KBM-7 (cell line): ENCODE results near the gene IL1F10.

Experiments
- DNase-seq: peaks from one replicate; pipeline ENCODE4 v3.0.0-alpha.2; 2015
- in situ Hi-C: fragments of 300-500 bp; cut with MboI; formaldehyde crosslinking; loops from 2 replicates; pipeline ENCODE4 v1.14.3; 2020; ENCODE audit warnings: low sequenced_read_pairs, low pct_unique_long_range_greater_than_20kb, mixed read lengths

The IL1F10 gene

DNA sequence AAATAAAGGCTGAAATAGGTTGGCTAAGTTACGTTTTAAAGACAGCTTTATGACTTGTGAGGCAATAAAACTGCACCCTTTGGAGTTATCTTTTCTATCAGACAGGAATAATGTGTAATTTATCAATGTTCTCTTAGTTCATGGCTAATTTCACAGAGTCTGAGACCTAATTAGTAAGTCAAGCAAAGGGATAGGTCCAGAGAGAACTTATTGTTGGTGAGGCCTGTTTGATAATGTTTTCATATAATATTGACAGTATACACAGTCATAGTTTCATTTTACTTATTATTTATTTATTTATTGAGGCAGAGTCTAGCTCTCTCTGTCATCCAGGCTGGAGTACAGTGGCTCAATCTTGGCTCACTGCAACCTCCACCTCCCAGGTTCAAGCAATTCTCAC is 10.7 kb upstream of the IL1F10 start:
- in situ Hi-C loops: no loop called here
- no peak for DNase-seq

DNA sequence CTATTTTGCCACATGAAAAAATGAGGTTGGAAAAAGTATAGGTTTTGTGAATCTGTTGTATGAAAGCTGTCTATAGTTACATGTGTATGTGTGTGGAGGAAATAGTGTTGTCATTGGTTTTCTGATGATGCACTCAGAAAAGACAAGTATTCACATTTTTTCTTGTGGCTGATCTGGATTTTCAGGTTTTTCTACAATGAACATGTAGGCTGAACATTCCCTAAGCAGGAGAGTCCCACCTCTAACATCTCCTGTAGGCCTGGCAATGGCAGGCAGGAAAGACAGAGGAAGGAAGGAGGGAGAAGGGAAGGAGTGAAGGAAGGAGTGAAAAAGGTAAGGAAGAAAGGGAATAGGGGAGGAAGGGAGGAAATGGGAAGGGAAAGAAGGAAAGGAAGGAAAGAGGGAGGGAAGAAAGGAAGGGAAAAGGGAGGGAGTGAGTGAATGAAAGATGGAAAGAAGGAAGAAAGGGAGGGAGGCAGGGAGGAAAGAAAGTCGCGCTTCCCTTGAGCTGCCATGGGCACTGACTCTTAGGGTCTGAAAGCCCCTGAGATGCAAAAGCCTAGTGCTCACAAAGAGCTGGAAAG is 9.3 kb upstream of the IL1F10 start:
- DNase-seq: no peak
- in situ Hi-C loops: no loop called here

DNA sequence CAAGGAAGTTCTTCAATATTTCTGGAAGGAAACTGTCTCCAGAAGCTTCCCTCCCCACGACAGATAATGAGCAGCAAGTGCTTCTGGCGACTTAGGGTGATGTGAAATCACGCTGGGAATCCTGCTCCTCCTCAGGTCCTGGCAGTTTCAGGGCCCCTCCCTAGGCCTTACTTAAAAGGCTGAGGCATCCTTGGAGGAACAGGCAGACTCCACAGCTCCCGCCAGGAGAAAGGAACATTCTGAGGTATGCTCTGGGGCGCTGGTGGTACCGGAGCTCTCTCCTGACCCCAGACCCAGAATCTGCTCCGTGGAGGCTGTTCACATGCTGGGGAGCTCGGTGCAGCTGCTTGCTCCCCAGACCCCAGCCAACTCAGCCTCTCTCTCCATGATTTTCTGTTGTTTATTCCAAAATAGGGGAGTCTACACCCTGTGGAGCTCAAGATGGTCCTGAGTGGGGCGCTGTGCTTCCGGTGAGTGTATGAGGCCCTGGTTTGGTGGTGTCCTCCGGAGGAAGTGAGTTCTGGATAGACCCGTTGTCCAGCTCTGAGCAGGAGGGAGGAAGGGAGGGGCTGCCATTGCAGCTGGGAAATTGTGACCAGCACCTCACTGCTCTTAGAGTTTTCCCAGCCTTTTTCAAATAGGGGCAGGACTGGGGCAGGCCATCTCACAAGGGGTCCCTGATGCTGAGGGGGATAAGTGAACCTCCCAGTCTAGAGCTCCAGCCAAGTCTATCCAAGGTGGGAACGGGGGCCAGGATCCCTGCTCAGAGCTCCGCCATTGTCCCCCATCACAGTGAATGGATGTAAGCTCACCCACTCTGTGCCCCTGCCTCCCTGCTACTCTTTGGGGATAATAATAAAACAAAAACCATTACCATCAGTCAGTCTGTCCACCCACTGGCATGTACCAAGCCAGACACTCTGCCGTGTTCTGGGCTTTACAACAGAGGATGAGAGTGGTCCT is 8.5 kb upstream of the IL1F10 start, which contains the start of gene IL36RN:
TSS of gene IL36RN (plus strand) at position 201 of the 963 bp plus-strand sequence. CDS start at position 442, 241 bp downstream.
- in situ Hi-C loops: no loop called here
- DNase-seq: no peak

DNA sequence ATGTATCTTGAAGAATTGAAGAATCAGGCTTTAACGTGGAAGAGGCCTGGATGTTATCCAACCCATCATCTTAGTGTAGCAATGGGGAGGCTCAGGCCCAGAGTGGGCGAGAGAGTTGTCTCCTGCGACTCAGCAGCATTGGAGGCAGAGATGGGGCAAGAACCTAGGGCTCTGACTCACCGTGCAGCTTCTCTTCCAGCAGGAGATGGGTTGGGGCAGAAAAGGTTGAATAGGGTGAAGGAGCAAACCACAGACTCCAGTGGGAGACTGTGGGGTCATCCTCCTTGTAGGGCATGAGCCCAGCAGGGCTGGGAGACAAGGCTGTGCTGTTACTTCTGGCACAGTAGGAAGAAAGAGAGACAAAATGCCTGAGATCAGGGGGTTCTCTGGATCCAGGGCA is 7.4 kb upstream of the IL1F10 start:
- in situ Hi-C loops: no loop called here

DNA sequence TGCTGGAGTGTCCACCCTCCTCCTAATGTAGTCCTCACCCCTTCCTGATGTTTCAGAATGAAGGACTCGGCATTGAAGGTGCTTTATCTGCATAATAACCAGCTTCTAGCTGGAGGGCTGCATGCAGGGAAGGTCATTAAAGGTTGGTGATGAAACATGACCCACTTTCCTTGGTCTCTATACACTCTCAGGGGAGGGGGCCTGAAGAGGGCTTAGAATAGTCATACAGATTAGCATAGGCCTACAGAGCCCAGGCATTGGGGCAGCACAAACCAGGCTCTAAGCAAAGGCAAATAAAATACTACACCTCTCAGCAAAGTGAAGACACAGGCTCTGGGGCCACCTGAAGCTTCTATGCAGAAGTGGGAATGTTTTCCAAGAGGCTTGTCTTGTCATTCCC is 7.0 kb upstream of the IL1F10 start:
- DNase-seq: no peak
- in situ Hi-C loops: no loop called here

More for the DNA sequence above, 7.4 kb upstream of the IL1F10 start:
- no peak for DNase-seq

DNA sequence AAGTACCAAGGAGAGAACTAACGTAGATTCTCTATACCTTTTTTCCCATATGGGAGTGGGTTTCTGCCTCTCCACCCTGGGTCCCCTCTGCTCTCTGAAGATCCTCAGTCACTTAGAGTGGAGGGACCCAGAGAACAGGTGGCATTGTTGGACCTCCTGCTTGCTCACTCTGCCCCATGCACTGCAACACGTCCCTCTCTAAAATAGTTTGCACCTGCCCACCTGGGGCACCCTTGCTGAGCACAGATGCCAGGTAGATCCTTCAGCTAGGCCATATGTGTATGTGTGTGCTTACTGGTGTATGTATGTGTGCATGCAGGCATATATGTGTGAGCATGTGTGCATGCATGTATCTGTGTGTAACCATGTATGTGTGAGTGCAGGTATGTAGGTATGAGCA is 6.5 kb upstream of the IL1F10 start:
- in situ Hi-C loops: no loop called here
- no peak for DNase-seq

DNA sequence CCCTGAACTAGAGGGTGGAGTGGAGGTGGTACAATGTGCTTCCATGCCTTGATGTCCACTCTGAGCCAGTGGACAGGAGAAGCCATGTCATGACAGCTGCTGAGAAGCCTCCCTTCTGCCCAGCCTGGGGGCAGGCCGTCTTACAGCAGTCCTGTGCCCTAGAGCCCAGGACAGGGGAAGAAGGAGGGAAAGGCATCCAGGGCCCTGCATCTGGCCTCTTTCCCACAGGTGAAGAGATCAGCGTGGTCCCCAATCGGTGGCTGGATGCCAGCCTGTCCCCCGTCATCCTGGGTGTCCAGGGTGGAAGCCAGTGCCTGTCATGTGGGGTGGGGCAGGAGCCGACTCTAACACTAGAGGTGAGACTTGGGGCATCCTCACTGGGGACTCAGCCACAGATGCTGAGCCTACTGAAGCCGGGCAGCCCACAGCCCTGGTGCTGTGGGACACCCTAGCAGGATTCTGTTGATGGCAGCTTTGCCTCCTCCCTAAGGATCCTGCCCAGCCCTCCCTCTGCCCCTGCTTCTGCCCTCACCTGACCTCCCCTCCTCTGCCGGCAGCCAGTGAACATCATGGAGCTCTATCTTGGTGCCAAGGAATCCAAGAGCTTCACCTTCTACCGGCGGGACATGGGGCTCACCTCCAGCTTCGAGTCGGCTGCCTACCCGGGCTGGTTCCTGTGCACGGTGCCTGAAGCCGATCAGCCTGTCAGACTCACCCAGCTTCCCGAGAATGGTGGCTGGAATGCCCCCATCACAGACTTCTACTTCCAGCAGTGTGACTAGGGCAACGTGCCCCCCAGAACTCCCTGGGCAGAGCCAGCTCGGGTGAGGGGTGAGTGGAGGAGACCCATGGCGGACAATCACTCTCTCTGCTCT is 5.6 kb upstream of the IL1F10 start:
- DNase-seq: no peak
- in situ Hi-C loops: no loop called here

DNA sequence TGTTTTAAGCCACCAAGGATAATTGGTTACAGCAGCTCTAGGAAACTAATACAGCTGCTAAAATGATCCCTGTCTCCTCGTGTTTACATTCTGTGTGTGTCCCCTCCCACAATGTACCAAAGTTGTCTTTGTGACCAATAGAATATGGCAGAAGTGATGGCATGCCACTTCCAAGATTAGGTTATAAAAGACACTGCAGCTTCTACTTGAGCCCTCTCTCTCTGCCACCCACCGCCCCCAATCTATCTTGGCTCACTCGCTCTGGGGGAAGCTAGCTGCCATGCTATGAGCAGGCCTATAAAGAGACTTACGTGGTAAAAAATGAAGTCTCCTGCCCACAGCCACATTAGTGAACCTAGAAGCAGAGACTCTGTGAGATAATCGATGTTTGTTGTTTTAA is 3.5 kb upstream of the IL1F10 start:
- in situ Hi-C loops: no loop called here
- no peak for DNase-seq

DNA sequence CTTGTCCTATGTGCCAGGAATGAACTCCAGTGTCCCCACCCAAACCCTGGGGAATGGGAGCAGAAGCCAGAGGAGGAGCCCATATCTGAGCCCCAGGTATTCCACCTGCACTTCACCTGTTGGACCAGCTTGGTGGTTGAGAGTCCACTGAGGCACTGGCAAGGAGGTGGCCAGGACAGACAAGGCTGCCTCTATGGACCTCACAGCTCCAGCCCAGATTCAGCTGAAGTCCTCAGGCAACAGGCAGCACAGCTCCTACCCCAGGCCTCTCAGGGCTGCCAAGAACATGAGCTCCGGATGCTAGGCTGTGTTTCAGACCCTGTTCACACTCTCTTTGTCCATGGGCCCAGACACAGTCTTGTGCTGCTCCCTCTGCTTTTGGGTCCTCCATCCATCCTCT is 2.9 kb upstream of the IL1F10 start:
- in situ Hi-C loops: no loop called here
- no peak for DNase-seq

DNA sequence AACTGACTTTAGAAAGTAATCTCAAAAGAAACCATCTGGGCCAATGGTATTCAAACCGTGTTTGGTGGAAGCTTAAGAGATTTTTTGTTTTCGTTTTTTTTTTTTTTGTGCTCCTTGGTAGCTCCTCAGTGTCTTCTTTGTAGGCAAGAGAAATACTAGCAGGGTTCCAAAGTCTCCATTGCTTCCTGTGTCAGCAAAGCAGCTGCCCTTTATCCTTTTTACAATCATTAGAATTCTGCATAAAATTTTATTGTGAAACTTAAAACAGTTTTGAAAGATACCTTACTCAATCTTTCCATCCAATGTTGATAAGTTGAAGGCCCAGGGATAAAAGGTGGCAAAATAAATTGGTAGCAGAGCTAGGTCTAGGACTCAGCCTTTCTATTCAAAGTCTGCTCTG is 479 bp downstream of the IL1F10 start:
- in situ Hi-C loops: no loop called here

DNA sequence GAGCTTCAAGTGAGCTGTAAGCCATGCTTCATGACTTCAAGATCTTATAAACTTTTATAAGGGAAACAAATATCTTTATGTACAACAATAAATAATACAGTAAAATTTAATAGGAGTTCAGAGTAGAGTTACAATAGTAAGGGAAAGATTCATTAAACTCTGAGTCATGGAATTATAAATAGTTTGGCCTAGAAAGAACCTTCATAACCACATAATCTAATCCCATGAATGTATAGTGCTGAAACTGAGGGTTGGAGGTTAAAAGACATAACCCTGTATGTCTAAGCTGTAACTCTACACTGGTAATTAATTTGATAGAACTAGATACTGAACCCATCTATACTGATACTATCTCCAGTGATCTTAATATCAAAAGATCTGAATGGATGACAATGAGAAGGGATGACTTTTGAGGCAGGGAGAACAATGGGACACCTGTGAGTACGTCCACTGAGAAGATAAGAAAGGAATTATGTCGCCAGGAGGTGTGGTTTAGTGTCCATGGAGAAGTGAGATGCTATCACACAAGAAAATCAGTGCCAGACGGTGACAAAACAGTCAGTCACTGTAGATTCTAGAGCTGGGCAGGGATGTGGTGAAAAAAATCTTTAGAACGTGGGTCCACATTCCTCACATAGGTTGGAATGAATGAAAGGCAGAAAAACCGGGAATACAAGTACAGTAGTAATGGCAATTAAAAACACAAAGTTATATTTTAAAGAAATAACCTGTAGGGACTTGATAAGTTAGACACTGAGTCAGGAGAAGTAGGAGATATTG is 1.1 kb downstream of the IL1F10 start:
- in situ Hi-C loops: no loop called here
- DNase-seq: no peak

More for the DNA sequence above, 479 bp downstream of the IL1F10 start:
- DNase-seq: no peak

DNA sequence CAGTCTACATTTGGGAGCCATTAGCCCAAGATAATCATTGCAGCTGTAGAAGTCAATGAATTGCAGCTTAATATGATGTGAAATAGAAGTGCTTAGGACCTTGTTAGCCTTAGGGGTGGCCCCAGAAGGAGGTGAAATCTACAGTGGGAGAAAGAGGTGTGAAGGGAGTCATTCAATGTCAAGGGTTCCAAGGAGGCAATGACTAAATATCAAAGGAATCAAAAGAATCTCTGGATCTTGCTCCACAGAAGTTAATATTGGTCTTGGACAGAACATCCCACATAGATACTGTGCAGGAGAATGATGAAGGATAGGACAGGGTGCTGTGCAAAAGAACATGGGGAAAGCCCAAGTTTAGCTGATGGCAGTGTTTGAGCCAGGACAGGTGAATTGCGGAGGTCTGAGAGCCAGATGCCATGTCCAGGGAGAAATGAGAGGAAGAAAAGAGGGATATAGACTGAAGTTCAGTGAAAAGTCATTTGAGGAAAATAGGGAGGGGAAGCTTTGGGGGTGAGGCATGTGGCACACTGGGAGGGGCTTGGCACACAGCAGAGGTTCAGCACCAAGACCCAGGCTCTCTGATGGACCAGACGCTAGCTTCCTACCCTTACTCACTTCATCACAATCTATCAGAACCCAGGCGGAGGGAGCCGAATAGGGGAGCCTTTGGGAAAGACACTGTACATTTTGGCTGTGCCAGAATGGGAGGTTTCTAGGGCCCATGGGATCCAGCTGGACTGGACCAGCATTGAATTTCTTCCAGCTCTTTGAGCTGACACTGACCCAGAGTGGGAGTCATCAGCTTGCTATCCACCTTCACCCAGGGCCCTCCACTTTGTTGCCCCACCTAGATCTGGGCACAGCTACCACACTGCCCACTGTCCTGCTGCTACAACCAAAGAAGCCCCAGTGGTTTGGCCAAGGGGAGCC is 2.2 kb downstream of the IL1F10 start:
- no peak for DNase-seq
- in situ Hi-C loops: no loop called here

DNA sequence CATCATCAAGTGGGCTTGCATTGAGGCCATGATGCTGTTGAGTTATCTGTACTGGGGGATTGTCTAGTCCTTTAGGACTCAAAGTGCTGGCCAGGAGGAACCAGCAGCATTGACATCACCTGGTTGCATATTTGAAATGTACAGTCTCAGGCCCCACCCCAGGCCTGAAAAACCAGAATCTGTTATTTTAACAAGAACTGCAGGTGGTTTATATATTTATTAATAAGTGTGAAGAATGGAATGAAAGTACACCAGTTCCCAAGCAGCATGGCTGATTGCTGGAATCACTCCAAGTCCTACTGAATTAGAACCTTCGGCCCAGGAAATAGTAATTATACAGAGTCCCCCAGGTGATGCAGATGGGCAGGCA is 2.8 kb downstream of the IL1F10 start:
- DNase-seq: no peak
- in situ Hi-C loops: no loop called here

DNA sequence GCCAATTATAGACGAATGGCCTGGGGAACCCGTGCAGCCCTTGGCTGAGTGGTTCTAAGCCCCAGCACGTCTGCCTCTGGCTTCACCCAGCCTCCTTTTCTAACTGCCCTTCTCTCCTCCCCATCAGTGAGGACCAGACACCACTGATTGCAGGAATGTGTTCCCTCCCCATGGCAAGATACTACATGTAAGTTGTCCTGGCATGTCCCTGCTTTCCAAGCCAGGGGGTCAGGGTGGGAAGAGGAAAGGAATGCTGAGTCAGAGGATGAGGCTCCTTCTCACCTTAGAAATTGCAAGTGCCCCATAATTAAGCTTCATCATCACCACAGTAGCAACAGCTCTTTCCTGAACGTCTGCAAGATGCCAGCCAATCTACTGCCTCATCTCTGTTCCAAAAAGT is 4.8 kb downstream of the IL1F10 start:
- in situ Hi-C loops: no loop called here
- no peak for DNase-seq

DNA sequence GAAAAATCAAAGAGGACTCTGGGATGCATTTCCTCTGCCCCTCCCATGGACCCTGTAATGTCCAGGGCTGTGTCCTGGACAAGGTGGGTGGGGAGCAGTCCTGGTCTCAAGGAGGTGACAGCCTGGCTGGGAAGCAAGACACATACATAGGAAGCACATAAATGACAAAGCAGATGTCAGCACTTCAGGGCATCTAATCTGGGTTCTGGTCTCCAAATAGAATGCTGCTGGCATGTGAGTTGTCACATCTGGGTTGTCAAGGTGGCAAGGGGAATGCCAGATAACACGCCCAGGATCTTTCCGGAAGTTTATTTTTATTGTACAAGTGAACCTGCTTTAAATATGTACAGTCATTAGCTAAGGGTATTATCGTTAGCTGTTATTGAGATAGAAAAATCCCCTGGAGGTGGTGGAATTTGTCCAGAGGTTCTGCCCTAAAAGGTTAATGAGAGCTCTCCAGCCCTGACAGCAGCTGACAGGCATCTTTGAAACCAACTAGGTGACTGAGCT is 5.6 kb downstream of the IL1F10 start:
- no peak for DNase-seq
- in situ Hi-C loops: no loop called here

DNA sequence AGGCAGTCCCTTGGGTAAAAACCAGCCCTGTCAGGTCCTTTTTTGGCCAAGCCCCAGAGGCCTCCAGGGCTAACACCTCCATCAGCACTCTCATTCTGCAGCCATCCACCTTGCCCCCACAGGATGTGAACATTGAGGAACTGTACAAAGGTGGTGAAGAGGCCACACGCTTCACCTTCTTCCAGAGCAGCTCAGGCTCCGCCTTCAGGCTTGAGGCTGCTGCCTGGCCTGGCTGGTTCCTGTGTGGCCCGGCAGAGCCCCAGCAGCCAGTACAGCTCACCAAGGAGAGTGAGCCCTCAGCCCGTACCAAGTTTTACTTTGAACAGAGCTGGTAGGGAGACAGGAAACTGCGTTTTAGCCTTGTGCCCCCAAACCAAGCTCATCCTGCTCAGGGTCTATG is 7.3 kb downstream of the IL1F10 start:
- DNase-seq: no peak
- in situ Hi-C loops: no loop called here

DNA sequence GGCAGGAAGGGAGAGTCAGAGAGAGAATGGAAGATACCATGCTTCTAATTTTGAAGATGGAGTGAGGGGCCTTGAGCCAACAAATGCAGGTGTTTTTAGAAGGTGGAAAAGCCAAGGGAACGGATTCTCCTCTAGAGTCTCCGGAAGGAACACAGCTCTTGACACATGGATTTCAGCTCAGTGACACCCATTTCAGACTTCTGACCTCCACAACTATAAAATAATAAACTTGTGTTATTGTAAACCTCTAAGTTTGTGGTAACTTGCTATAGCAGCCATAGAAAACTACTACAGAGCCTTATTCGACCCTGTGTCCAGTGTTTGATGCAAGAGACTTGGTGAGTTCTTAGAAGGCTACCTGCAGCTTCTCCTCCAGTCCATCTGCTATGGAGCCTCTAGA is 7.8 kb downstream of the IL1F10 start:
- in situ Hi-C loops: no loop called here
- DNase-seq: no peak
